ENCODE measurements around the gene GNA15. TPM values are rescaled to one million over a fixed set of nuclear protein-coding genes. Genes with fewer than 3 reads are reported as not detected.
"Not testable (repeated sequence)": the region's sequence is repeated elsewhere in the genome, so short reads cannot be mapped to it uniquely, and the experiment has no call there.

GNA15 gene
- total RNA-seq = 13.2 TPM

DNA sequence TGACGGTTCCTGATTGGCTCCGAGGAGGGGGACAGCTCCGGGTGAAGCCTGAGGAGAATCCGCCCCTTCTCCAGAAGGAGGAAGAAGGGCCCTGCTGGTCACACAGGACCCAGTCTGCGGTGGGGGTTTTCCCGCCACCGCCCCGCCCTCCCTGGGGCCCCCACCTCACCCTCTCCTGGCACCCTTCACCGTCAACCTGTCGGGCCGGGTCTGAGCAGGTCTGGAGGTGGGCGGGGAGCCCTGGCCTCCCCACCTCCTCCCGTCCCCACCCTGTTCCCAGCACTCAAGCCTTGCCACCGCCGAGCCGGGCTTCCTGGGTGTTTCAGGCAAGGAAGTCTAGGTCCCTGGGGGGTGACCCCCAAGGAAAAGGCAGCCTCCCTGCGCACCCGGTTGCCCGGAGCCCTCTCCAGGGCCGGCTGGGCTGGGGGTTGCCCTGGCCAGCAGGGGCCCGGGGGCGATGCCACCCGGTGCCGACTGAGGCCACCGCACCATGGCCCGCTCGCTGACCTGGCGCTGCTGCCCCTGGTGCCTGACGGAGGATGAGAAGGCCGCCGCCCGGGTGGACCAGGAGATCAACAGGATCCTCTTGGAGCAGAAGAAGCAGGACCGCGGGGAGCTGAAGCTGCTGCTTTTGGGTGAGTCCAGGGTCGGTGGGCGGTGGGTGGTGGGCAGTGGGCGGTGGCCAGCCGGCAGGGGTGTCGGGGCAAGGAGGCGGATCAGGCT is at the start of gene GNA15:
Gene GNA15, plus strand, starts transcription at position 73 of the 723 bp plus-strand sequence. Its CDS starts 418 bp downstream, at position 491.
- DNase-seq = no peak

DNA sequence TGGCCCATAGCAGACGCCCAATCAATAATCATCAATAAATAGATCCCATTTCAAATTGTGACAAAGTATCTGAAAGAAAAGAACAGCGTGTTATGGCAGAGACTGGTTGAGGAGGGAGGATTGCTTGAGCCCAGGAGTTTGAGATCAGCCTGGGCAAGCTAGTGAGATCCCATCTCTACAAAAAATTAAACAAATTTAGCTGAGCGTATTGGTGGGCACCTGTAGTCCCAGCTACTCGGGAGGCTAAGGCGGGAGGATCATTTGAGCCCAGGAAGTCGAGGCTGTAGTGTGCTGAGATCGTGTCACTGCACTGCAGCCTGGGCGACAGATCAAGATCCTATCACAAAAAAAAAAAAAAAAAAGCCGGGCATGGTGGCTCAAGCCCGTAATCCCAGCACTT is 48.1 kb upstream of the GNA15 start:
- no peak for DNase-seq

- not testable (repeated sequence) for DNase-seq
These were observed 46.5 kb upstream of the GNA15 start for GRCh38 chr19:3089299-3089855.

GRCh38 chr19:3094601-3095440 is 41.0 kb upstream of the GNA15 start:
- peak; percentile 7 for DNase-seq

DNA sequence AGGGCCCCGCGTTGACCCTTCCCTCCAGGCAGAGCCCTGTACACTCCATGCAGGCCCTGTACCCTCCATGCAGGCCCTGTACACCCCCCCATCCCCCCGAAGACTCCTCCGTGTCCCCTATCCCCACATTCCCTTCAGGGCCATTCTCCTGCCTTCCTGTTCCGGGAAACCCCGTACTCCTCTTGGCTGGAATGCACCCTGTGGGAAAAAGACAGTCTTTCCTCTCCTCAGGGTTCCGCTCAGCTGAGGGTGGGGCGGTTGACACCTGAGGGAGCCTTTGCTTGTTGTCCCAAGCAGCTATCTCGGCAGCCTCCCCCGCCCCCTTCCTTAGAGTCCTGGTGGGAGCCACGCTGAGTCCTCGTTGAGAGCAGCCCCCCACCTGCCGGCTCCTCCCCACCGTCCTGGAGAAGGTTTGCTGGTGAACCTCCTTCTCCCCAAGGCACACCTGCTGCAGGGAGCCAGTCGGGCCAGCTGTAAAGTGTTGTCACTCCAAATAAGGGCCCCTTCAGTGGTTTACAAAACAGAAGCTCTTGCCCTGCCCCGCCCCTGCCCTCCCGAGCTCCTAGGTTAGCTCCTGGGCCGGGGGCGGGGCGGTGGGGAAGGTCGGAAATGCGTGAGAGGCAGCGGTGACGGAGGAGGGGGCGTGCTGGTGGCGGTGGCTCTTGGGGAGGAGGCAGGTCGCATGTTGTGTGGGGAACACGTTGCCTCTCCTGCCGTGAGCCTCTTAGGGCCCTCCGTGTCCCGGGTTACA is 40.2 kb upstream of the GNA15 start:
- DNase-seq = no peak

GRCh38 chr19:3096267-3096901 is 39.4 kb upstream of the GNA15 start:
- no peak for DNase-seq

GRCh38 chr19:3096902-3097326 is 38.9 kb upstream of the GNA15 start:
- DNase-seq = no peak

DNA sequence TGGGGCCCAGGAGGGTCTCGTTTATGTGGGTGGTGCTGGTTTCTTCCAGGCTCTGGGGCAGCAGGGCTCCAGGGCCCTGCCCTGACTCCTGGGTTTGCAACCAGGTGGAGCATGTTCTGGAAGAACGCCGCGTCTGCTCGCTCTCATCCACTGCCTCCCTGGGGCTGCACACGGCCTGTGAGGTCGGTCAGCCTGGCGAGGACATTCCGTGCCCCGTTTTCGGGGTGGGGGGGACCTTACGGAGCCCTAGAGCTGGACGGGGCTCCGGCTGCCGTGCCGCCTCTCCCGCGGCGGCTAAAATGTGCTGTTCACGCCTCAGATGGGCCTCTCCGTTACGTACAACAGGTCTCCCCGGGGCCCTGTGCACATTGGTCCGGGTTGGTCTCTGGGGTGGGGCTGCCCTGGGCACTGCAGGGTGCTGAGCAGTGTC is 38.4 kb upstream of the GNA15 start:
- DNase-seq = no peak

GRCh38 chr19:3098141-3098514 is 37.7 kb upstream of the GNA15 start:
- DNase-seq = no peak

DNA sequence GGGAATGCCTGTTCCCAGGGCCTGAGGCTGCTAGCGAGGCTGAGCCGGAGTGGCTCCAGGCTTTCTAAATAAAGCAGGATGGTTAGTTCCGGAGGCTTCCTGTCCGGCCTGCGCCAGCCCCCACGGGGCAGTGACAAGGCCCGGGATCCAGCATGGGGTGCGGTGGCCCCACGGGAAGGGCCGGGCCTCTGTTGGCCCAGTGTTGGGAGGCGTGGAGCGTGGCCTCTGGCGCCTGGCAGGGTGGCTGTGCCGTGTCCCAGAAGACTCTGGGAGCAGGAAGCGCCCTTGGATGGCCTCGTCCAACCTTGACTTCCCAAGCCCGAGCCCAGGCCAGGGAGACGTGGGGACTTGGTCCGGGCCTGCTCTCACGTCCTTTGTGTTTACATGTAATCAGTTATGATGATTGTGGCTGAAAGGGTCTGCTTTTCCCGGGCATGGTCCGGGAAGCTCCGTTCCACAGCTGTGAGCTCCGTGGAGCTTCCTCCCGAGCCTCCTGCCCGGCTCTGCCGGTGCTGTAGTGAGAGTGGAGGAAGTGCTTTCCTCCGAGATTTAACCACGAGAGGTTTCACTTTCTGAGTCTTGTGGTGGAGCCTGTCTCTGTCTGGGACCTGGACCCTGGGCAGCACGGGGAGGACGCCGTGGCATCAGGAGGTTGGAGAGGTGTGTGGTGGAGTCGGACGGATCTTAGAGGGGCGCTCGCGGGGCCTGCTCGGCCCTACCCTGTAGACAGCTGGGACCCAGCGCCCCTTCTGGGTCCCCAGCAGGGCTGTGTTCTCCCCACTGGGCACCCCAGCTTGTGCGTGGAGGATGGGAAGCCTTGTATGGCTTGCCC is 37.1 kb upstream of the GNA15 start:
- no peak for DNase-seq

DNA sequence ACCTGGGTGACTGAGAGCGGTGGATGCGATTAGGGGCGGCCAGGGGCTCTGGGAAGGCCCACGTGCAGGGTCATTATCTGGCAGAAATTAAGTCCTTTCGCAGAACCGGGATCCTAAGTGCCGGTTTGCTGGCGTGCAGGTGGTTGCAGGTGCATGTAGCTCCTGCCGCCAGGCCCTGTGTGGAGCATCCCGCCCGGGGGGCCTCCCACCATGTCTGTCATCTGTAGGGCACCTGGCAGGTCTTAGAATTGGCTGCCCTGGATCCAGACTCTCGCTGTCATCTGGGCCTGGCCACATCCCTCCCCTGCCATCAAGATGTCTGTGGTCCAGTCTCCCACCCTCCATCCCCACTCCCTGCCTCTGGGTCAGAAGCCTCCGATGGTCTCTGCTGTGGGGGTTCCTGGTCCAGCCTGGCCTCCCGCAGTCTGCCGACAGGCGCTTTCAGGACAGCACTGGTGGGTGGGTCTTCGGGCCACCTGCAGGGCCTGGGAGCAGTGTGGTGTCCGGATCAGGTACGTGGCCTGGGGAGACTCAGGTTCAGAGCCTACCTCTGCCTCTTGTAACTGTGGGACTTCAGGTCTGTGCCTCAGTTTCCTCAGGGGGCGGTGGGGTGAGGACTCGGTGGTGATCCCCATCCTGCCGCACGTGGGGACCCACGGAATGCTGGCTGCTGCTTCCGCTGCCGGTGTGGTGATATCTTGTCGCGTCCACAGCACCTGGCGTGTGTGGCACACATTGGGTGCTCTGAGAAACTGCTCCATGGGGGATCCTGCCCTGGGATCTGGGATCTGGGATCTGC is 36.3 kb upstream of the GNA15 start:
- DNase-seq = no peak

- DNase-seq = no peak
These were observed 35.5 kb upstream of the GNA15 start for GRCh38 chr19:3100331-3100730.

- no peak for DNase-seq
These were observed 34.8 kb upstream of the GNA15 start for GRCh38 chr19:3100747-3101730.

DNA sequence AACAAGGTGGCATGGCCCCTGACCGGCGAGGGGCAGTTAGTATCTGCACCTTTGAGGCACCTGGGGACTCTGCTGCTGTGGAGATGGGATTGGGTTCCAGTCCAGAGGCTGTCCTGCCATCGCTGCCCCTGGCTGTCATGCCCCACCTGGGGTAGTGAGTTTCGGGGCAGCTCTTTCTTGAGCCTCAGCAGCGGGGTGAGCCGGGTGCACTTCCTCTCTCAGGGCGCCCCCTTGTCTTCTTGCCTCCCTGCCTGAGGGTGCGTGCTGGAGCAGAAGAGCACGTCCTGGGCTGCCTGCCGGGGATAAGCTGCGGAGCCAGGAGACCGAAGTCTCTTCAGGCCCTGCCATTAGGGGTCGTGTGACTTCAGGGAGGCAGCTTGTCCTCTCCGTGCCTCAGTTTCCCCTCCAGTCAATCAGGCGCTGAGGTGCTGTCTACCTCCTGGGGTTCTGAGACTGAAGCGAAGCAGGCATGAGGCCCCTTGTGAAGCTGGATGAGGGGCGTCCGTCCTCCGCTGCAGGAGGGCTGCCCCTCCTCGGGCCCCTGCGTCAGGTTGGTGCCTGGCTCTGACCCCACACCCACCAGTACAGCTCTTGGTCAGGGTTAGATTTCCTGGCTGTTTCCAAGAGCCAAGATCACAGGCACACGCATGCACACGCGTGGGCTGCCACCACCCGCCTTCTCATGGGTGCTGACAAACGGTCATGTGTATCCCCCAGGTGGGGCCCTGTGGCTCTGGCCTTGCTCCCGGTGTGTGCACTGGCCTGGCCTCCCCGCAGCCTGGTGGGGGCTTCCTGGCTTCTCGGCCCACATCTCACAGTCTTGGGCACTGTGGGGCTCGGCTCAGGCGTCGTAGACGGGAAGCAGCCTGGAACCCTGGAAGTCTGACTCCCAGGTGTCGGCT is 33.3 kb upstream of the GNA15 start:
- no peak for DNase-seq

GRCh38 chr19:3104708-3104983 is 31.2 kb upstream of the GNA15 start:
- DNase-seq = no peak

- DNase-seq = no peak
These were observed 30.0 kb upstream of the GNA15 start for GRCh38 chr19:3105641-3106508.

DNA sequence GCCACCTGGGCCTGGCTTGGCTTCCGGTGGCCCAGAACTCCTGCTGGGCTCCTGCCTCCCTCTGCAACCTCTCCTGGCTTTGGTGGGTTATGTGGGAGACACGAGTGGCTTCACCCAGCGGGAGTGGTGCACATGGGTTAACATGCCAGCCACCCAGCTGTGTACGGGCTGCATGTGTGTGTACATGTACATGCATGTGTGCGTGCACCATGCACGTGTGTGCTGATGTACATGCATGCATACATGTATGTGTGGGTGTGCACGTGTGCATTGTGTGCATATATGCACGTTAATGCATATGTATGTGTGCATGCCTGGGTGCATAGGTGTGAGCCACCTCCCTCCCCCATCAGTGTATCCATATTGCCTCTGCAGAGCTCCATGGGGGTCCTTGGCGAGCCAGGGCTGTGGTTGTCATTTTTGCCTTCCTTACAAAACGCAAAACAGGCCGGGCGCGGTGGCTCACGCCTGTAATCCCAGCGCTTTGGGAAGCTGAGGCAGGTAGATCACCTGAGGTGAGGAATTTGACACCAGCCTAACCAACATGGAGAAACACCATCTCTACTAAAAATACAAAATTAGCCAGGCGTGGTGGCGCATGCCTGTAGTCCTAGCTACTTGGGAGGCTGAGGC is 29.2 kb upstream of the GNA15 start:
- DNase-seq = no peak

All from skin of body (tissue), 2 donors.